Left renal cortex interstitium (tissue), 4 donors: ENCODE results near the gene XRCC5. TPM values are rescaled to one million over a fixed set of nuclear protein-coding genes. Genes with fewer than 3 reads are reported as not detected.
"Not testable (repeated sequence)": the region's sequence is repeated elsewhere in the genome, so short reads cannot be mapped to it uniquely, and the experiment has no call there.

Source experiments
- DNase-seq, 4 donors: peaks; one replicate each; pipeline ENCODE4 v3.0.0-alpha.2; 2013; ENCODE audit warnings: low read depth in 4 of 4, low spot score in 2 of 4, missing footprints in 1 of 4
- polyA plus RNA-seq, 4 donors: library from polyadenylated mRNA; unstranded; fragments of 120-200 nt; gene quantifications; one replicate each; pipeline ENCODE4 v1.2.1, GENCODE V29; 2013; ENCODE audit not compliant: insufficient read length in 4 of 4

The XRCC5 gene
- polyA plus RNA-seq, 4 donors, result 278 to 392 (median 325) TPM

- no peak for DNase-seq
These were observed 74.3 kb downstream of the XRCC5 start for GRCh38 chr2:216183462-216183861.

GRCh38 chr2:216188559-216188850, 79.4 kb downstream of the XRCC5 start:
- no peak for DNase-seq

- DNase-seq, result no peak
These were observed 79.8 kb downstream of the XRCC5 start for GRCh38 chr2:216188956-216189355.

- DNase-seq, result no peak
These were observed 80.3 kb downstream of the XRCC5 start for GRCh38 chr2:216189410-216189809.

GRCh38 chr2:216192181-216192580, 83.0 kb downstream of the XRCC5 start:
- DNase-seq, result no peak

- DNase-seq, result no peak
These were observed 83.8 kb downstream of the XRCC5 start for GRCh38 chr2:216192931-216193330.

- no peak for DNase-seq
These were observed 84.9 kb downstream of the XRCC5 start for GRCh38 chr2:216194013-216194412.

- no peak for DNase-seq
These were observed 85.4 kb downstream of the XRCC5 start for GRCh38 chr2:216194561-216194960.

- DNase-seq, result no peak
These were observed 86.4 kb downstream of the XRCC5 start for GRCh38 chr2:216195565-216196029.

- DNase-seq, result no peak
These were observed 92.7 kb downstream of the XRCC5 start for GRCh38 chr2:216201692-216202306.

GRCh38 chr2:216202626-216203250, 93.6 kb downstream of the XRCC5 start:
- no peak for DNase-seq

- no peak for DNase-seq
These were observed 96.3 kb downstream of the XRCC5 start for GRCh38 chr2:216205486-216205885.

GRCh38 chr2:216206041-216206703, 97.0 kb downstream of the XRCC5 start:
- DNase-seq, result no peak

- no peak for DNase-seq
These were observed 97.7 kb downstream of the XRCC5 start for GRCh38 chr2:216206821-216207220.

GRCh38 chr2:216208661-216209060, 99.5 kb downstream of the XRCC5 start:
- DNase-seq, result not testable (repeated sequence)

- no peak for DNase-seq
These were observed 101.8 kb downstream of the XRCC5 start for GRCh38 chr2:216210701-216211540.

- DNase-seq, result no peak
These were observed 102.5 kb downstream of the XRCC5 start for GRCh38 chr2:216211614-216212145.

GRCh38 chr2:216214768-216215167, 105.6 kb downstream of the XRCC5 start:
- no peak for DNase-seq

- no peak for DNase-seq
These were observed 106.7 kb downstream of the XRCC5 start for GRCh38 chr2:216215658-216216390.
